Body of pancreas (tissue), 4 donors: Measurements from ENCODE around the gene ENPP4.

ENCODE experiments used
- CTCF ChIP-seq, 7 experiments: fragments of 450-650 bp in 4 of 7; fragments of 200-600 bp in 3 of 7; sonication (generic) in 3 of 7; IDR thresholded peaks; one replicate each; pipeline ENCODE4 v1.5.1; 2016 to 2019; ENCODE audit warnings: antibody characterized with exemption in 7 of 7
- POLR2A ChIP-seq, 3 donors: fragments of 450-650 bp; IDR thresholded peaks; one replicate each; pipeline ENCODE4 v1.6.1; 2016; ENCODE audit warnings: antibody characterized with exemption in 3 of 3, mild to moderate bottlenecking in 2 of 3

- TF ChIP-seq CTCF (IDR thresholded peaks at IDR 0.05) (no peak), POLR2A (IDR thresholded peaks at IDR 0.05) (no peak)
Observed at GRCh38 chr6:46097366-46097765, 32.4 kb upstream of the ENPP4 start.
